KMS-11 (cell line): ENCODE results near the gene DUSP6.

Source experiments
- H2AFZ ChIP-seq: fragments of 200-600 bp; sonication (generic); 2 replicates; pipeline ENCODE4 v1.6.1; 2016; ENCODE audit warnings: antibody characterized with exemption, mixed run types, low read depth
- H3K27ac ChIP-seq: fragments of 200-600 bp; sonication (generic); 2 replicates; pipeline ENCODE4 v1.6.1; 2016; ENCODE audit warnings: mild to moderate bottlenecking, mixed run types
- H3K27me3 ChIP-seq: fragments of 200-600 bp; sonication (generic); 2 replicates; pipeline ENCODE4 v1.6.1; 2017; ENCODE audit warnings: mild to moderate bottlenecking, low read depth, mixed run types, moderate library complexity; ENCODE audit not compliant: insufficient read depth
- H3K36me3 ChIP-seq: fragments of 200-600 bp; sonication (generic); 2 replicates; pipeline ENCODE4 v1.6.1; 2017; ENCODE audit warnings: mild to moderate bottlenecking, mixed run types; ENCODE audit not compliant: insufficient read depth
- H3K4me1 ChIP-seq: fragments of 200-600 bp; sonication (generic); 2 replicates; pipeline ENCODE4 v1.6.1; 2016; ENCODE audit warnings: mild to moderate bottlenecking, low read depth, mixed run types; ENCODE audit not compliant: poor library complexity, severe bottlenecking
- H3K4me2 ChIP-seq: fragments of 200-600 bp; sonication (generic); 2 replicates; pipeline ENCODE4 v1.7.0; 2016; ENCODE audit warnings: mild to moderate bottlenecking, mixed run types
- H3K4me3 ChIP-seq: fragments of 200-600 bp; sonication (generic); IDR thresholded peaks from 2 replicates; pipeline ENCODE4 v1.6.1; 2017; ENCODE audit warnings: low read depth, low read length, mixed read lengths; ENCODE audit not compliant: insufficient read depth
- H3K79me2 ChIP-seq: fragments of 200-600 bp; sonication (generic); 2 replicates; pipeline ENCODE4 v1.6.1; 2016; ENCODE audit warnings: low read depth, mixed run types; ENCODE audit not compliant: insufficient read depth
- H3K9ac ChIP-seq: fragments of 200-600 bp; sonication (generic); 2 replicates; pipeline ENCODE4 v1.6.1; 2016; ENCODE audit warnings: mild to moderate bottlenecking, mixed run types
- H4K20me1 ChIP-seq: fragments of 200-600 bp; sonication (generic); 2 replicates; pipeline ENCODE4 v1.6.1; 2016; ENCODE audit warnings: mild to moderate bottlenecking, mixed run types; ENCODE audit not compliant: insufficient read depth
- CTCF ChIP-seq: fragments of 200-600 bp; sonication (generic); conservative IDR thresholded peaks from 2 replicates; pipeline ENCODE4 v1.6.1; 2017; ENCODE audit warnings: low read depth, mild to moderate bottlenecking, antibody characterized with exemption, low read length, moderate library complexity, mixed read lengths

DUSP6 gene

DNA sequence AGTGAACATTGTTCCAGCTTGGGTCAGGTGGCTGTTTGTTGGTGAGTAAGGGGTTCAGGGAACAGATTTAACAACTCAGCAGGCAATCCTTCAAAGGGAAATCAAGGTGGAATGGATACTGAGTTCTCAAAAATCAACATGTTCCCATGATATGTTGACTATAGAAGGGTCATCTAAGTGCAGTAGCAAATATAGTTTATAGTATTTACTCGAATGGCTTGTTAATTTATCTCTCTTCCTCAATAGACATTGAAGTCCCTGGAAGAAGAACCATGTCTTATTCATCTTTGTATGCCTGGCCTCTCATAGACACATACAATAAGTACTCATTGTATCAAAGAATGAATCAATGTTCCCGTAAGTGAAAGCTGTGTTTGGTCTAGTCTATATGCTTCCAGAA lies 24.5 kb upstream of the DUSP6 start:
- Histone ChIP-seq H4K20me1 (no peaks in the 10 kb centered on the region), H3K79me2 (no peaks in the 10 kb centered on the region), H2AFZ (no peak overlapping the region), H3K4me2 (no peak overlapping the region), H3K27me3 (no peaks in the 10 kb centered on the region), H3K4me3 (no peak overlapping the region), H3K27ac (no peak overlapping the region), H3K4me1 (no peaks in the 10 kb centered on the region), H3K36me3 (no peaks in the 10 kb centered on the region), H3K9ac (no peak overlapping the region)
- TF ChIP-seq CTCF: no peak

GRCh38 chr12:89376202-89376529 lies 23.9 kb upstream of the DUSP6 start:
- Histone ChIP-seq H3K4me3 (no peak overlapping the region), H3K4me1 (no peaks in the 10 kb centered on the region), H3K9ac (no peak overlapping the region), H4K20me1 (no peaks in the 10 kb centered on the region), H3K4me2 (no peak overlapping the region), H3K36me3 (no peaks in the 10 kb centered on the region), H2AFZ (no peak overlapping the region), H3K27me3 (no peaks in the 10 kb centered on the region), H3K27ac (no peak overlapping the region), H3K79me2 (no peaks in the 10 kb centered on the region)
- no peak for TF ChIP-seq CTCF

DNA sequence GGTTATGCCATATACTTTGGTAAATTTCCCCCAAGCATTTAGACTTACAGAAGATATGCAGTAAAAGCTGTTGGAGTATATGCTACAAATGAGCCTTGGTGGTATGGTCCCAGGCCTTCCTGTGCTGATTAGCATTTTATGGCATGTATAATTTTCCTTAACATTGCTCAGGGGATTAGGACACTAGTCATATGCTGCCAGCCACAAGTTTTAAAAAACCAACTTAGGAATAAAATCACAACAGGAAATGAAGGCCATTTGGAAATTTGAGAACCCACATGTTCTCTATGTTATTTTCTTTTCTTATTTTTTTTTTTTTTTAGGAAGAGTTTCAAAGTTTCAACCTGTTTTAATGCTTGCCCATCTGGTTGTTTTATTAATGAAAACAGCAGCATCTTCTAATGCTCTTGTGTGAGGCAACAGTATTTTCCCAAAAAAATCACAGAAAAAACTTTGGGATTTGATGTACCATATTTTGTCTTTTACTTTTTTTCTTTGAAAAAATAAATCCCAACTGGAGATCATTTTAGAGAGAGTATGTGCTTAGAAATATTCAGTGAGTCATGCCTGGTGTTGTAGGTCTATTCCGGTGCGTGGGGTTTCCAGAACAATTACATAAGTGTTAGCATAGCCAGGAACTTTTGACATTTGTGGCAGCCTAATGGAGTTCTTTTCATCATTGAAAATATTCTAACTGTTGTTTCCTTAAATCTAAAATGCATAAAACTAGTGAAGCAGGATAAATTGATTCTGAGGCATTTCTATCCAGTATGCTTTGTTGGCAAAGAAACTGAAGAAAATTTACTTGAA lies 21.7 kb upstream of the DUSP6 start:
- no peak overlapping the region for H3K9ac ChIP-seq
- TF ChIP-seq CTCF: no peak
- no peaks in the 10 kb centered on the region for H3K36me3 ChIP-seq
- no peak overlapping the region for H3K27ac ChIP-seq
- no peaks in the 10 kb centered on the region for H3K27me3 ChIP-seq
- H3K4me2 ChIP-seq: no peak overlapping the region
- no peaks in the 10 kb centered on the region for H3K4me1 ChIP-seq
- no peak overlapping the region for H3K4me3 ChIP-seq
- no peak overlapping the region for H2AFZ ChIP-seq
- H4K20me1 ChIP-seq: no peaks in the 10 kb centered on the region
- no peaks in the 10 kb centered on the region for H3K79me2 ChIP-seq

GRCh38 chr12:89372584-89373370 lies 20.5 kb upstream of the DUSP6 start:
- no peak overlapping the region for H2AFZ ChIP-seq
- H3K9ac ChIP-seq: no peak overlapping the region
- H3K4me2 ChIP-seq: no peak overlapping the region
- no peaks in the 10 kb centered on the region for H3K36me3 ChIP-seq
- H3K4me1 ChIP-seq: no peaks in the 10 kb centered on the region
- no peaks in the 10 kb centered on the region for H3K27me3 ChIP-seq
- TF ChIP-seq CTCF: no peak
- no peak overlapping the region for H3K4me3 ChIP-seq
- no peak overlapping the region for H3K27ac ChIP-seq
- H3K79me2 ChIP-seq: no peaks in the 10 kb centered on the region
- H4K20me1 ChIP-seq: no peaks in the 10 kb centered on the region
